ENCODE results near the gene VEGFB.
A peak's percentile ranks its signal among the peaks of the same experiment; 100 is the strongest.

The VEGFB gene

GRCh38 chr11:64211181-64211872 lies 23.1 kb upstream of the VEGFB start:
- DNase-seq: no peak

GRCh38 chr11:64216879-64217278 lies 17.5 kb upstream of the VEGFB start:
- no peak for DNase-seq

- DNase-seq: no peak
Measured at GRCh38 chr11:64218628-64219353, 15.6 kb upstream of the VEGFB start.

GRCh38 chr11:64219354-64219684 lies 15.1 kb upstream of the VEGFB start:
- no peak for DNase-seq

- no peak for DNase-seq
Measured at GRCh38 chr11:64219755-64220154, 14.6 kb upstream of the VEGFB start.

- no peak for DNase-seq
Measured at GRCh38 chr11:64220271-64220670, 14.1 kb upstream of the VEGFB start.

- DNase-seq: no peak
Measured at GRCh38 chr11:64220798-64221197, 13.6 kb upstream of the VEGFB start.

- DNase-seq: no peak
Measured at GRCh38 chr11:64222651-64223000, 11.8 kb upstream of the VEGFB start.

- DNase-seq: peak; percentile 22
Measured at GRCh38 chr11:64223001-64223651, 11.3 kb upstream of the VEGFB start.

GRCh38 chr11:64224151-64224890 lies 10.1 kb upstream of the VEGFB start:
- DNase-seq: no peak

- no peak for DNase-seq
Measured at GRCh38 chr11:64224891-64225607, 9.3 kb upstream of the VEGFB start.

- peak; percentile 25 for DNase-seq
Measured at GRCh38 chr11:64225608-64226506, 8.5 kb upstream of the VEGFB start, which contains the start of the genes NUDT22 and TRPT1. TSS of gene NUDT22 (plus strand) at chr11:64226274. CDS start at chr11:64226653, 379 bp downstream. TSS of gene TRPT1 (minus strand) at chr11:64226186. CDS start at chr11:64225860, 326 bp downstream.

- DNase-seq: peak; percentile 54
Measured at GRCh38 chr11:64226507-64227051, 7.8 kb upstream of the VEGFB start.

GRCh38 chr11:64227405-64227956 lies 6.9 kb upstream of the VEGFB start:
- no peak for DNase-seq

GRCh38 chr11:64229090-64229743 lies 5.2 kb upstream of the VEGFB start:
- no peak for DNase-seq

- no peak for DNase-seq
Measured at GRCh38 chr11:64229744-64230170, 4.6 kb upstream of the VEGFB start.

GRCh38 chr11:64230171-64230984 lies 4.0 kb upstream of the VEGFB start, which contains the start of gene DNAJC4:
TSS of gene DNAJC4 (plus strand) at chr11:64230548. CDS start at chr11:64230855, 307 bp downstream.
- peak; percentile 64 for DNase-seq

GRCh38 chr11:64230985-64231365 lies 3.4 kb upstream of the VEGFB start:
- no peak for DNase-seq

- DNase-seq: no peak
Measured at GRCh38 chr11:64231546-64231945, 2.8 kb upstream of the VEGFB start.

Data from NCI-H524 treated with DMSO at 0.1 percent for 48 hours (cell line).